ENCODE data around the gene RBBP8NL.

The RBBP8NL gene

GRCh38 chr20:62427172-62428001 lies at the start of gene RBBP8NL:
Gene RBBP8NL, minus strand, starts transcription at chr20:62427539. Its CDS starts 7,892 bp downstream, at chr20:62419647.
- no peak for DNase-seq (ENCODE audit: low read depth)

- DNase-seq (ENCODE audit: low read depth) = no peak
These were observed 48.9 kb upstream of the RBBP8NL start for GRCh38 chr20:62476056-62476838.

GRCh38 chr20:62475772-62476055 lies 48.4 kb upstream of the RBBP8NL start, which contains the start of gene GATA5:
Gene GATA5, minus strand, starts transcription at chr20:62475995. Its CDS starts 474 bp downstream, at chr20:62475521.
- no peak for DNase-seq (ENCODE audit: low read depth)

GRCh38 chr20:62475027-62475771 lies 47.9 kb upstream of the RBBP8NL start:
- no peak for DNase-seq (ENCODE audit: low read depth)

- DNase-seq (ENCODE audit: low read depth) = no peak
These were observed 47.3 kb upstream of the RBBP8NL start for GRCh38 chr20:62474604-62475026.

- no peak for DNase-seq (ENCODE audit: low read depth)
These were observed 46.6 kb upstream of the RBBP8NL start for GRCh38 chr20:62473717-62474603.

GRCh38 chr20:62472941-62473585 lies 45.7 kb upstream of the RBBP8NL start:
- no peak for DNase-seq (ENCODE audit: low read depth)

GRCh38 chr20:62472138-62472940 lies 45.0 kb upstream of the RBBP8NL start:
- no peak for DNase-seq (ENCODE audit: low read depth)

GRCh38 chr20:62470459-62470858 lies 43.1 kb upstream of the RBBP8NL start:
- DNase-seq (ENCODE audit: low read depth) = no peak

- DNase-seq (ENCODE audit: low read depth) = no peak
These were observed 42.7 kb upstream of the RBBP8NL start for GRCh38 chr20:62470001-62470400.

GRCh38 chr20:62469352-62469751 lies 42.0 kb upstream of the RBBP8NL start:
- DNase-seq (ENCODE audit: low read depth) = no peak

- no peak for DNase-seq (ENCODE audit: low read depth)
These were observed 39.6 kb upstream of the RBBP8NL start for GRCh38 chr20:62466806-62467537.

GRCh38 chr20:62466072-62466760 lies 38.9 kb upstream of the RBBP8NL start:
- DNase-seq (ENCODE audit: low read depth) = no peak

- DNase-seq (ENCODE audit: low read depth) = no peak
These were observed 37.7 kb upstream of the RBBP8NL start for GRCh38 chr20:62464990-62465389.

GRCh38 chr20:62464425-62464770 lies 37.1 kb upstream of the RBBP8NL start:
- no peak for DNase-seq (ENCODE audit: low read depth)

- DNase-seq (ENCODE audit: low read depth) = no peak
These were observed 36.5 kb upstream of the RBBP8NL start for GRCh38 chr20:62463651-62464424.

- DNase-seq (ENCODE audit: low read depth) = no peak
These were observed 35.7 kb upstream of the RBBP8NL start for GRCh38 chr20:62462976-62463592.

- no peak for DNase-seq (ENCODE audit: low read depth)
These were observed 34.5 kb upstream of the RBBP8NL start for GRCh38 chr20:62461834-62462233.

Data from stimulated activated CD8-positive, alpha-beta memory T cell treated with anti-CD3 and anti-CD28 coated beads, Interleukin-12 subunit alpha, Interleukin-12 subunit beta, amount 100 ng/mL, for 4 hours (primary cell).